Activated T-helper 1 cell treated with anti-CD3 and anti-CD28 coated beads, Interleukin-2, amount 50 U/mL, for 16 hours (primary cell): Measurements from ENCODE around the gene MBD3L2.
"Not testable (repeated sequence)": the region's sequence is repeated elsewhere in the genome, so short reads cannot be mapped to it uniquely, and the experiment has no call there.

Source experiments
- DNase-seq, 2 donors: peaks; one replicate each; pipeline ENCODE4 v3.0.0-alpha.2; 2020; ENCODE audit warnings: low read depth in 1 of 2, low spot score in 1 of 2

Gene MBD3L2

GRCh38 chr19:7049021-7049420 is at the start of gene MBD3L2:
MBD3L2 (plus strand) TSS chr19:7049321; CDS start chr19:7049374, 53 bp downstream.
- not testable (repeated sequence) for DNase-seq

GRCh38 chr19:6999933-7000332 is 49.2 kb upstream of the MBD3L2 start:
- DNase-seq = no peak

GRCh38 chr19:7000333-7000732 is 48.8 kb upstream of the MBD3L2 start:
- no peak for DNase-seq

GRCh38 chr19:7000816-7001215 is 48.3 kb upstream of the MBD3L2 start:
- no peak for DNase-seq

- no peak for DNase-seq
Measured at GRCh38 chr19:7004313-7004931, 44.7 kb upstream of the MBD3L2 start.

- no peak for DNase-seq
Measured at GRCh38 chr19:7006135-7006704, 42.9 kb upstream of the MBD3L2 start.

- no peak for DNase-seq
Measured at GRCh38 chr19:7007859-7008258, 41.3 kb upstream of the MBD3L2 start.

- no peak for DNase-seq
Measured at GRCh38 chr19:7010722-7011593, 38.2 kb upstream of the MBD3L2 start.

GRCh38 chr19:7013678-7014077 is 35.4 kb upstream of the MBD3L2 start:
- no peak for DNase-seq

GRCh38 chr19:7018828-7019227 is 30.3 kb upstream of the MBD3L2 start:
- DNase-seq = no peak

GRCh38 chr19:7021331-7021730 is 27.8 kb upstream of the MBD3L2 start, which contains the start of gene MBD3L2B:
MBD3L2B (minus strand) TSS chr19:7021431; CDS start chr19:7021397, 34 bp downstream.
- not testable (repeated sequence) for DNase-seq

GRCh38 chr19:7028790-7029189 is 20.3 kb upstream of the MBD3L2 start:
- DNase-seq = not testable (repeated sequence)

- DNase-seq = not testable (repeated sequence)
Measured at GRCh38 chr19:7030278-7030677, 18.8 kb upstream of the MBD3L2 start, which contains the start of gene MBD3L5. MBD3L5 (plus strand) TSS chr19:7030578; CDS start chr19:7030612, 34 bp downstream.

- DNase-seq = not testable (repeated sequence)
Measured at GRCh38 chr19:7040079-7040478, 9.0 kb upstream of the MBD3L2 start, which contains the start of gene MBD3L4. MBD3L4 (minus strand) TSS chr19:7040179; CDS start chr19:7040144, 35 bp downstream.

- DNase-seq = not testable (repeated sequence)
Measured at GRCh38 chr19:7041563-7041962, 7.6 kb upstream of the MBD3L2 start.

GRCh38 chr19:7051421-7051820 is 2.3 kb downstream of the MBD3L2 start:
- not testable (repeated sequence) for DNase-seq

GRCh38 chr19:7052896-7053295 is 3.8 kb downstream of the MBD3L2 start:
- DNase-seq = not testable (repeated sequence)

- DNase-seq = not testable (repeated sequence)
Measured at GRCh38 chr19:7054635-7055368, 5.7 kb downstream of the MBD3L2 start.

- DNase-seq = not testable (repeated sequence)
Measured at GRCh38 chr19:7055679-7056078, 6.6 kb downstream of the MBD3L2 start.

- DNase-seq = not testable (repeated sequence)
Measured at GRCh38 chr19:7056371-7056770, 7.2 kb downstream of the MBD3L2 start.

- not testable (repeated sequence) for DNase-seq
Measured at GRCh38 chr19:7058576-7058975, 9.5 kb downstream of the MBD3L2 start, which contains the start of gene MBD3L3. MBD3L3 (minus strand) TSS chr19:7058676; CDS start chr19:7058605, 71 bp downstream.
